GM23338 (cell line): ENCODE data around the gene NUP214. TPM values are rescaled to one million over a fixed set of nuclear protein-coding genes. Genes with fewer than 3 reads are reported as not detected.

ENCODE experiments used
- ATAC-seq: fragments of 200-7000 bp; cut with Tn5 transposase; 3 replicates; pipeline ENCODE4 v1.9.1; 2020
- DNase-seq: peaks from one replicate; pipeline ENCODE4 v3.0.0-alpha.2; 2015; ENCODE audit warnings: low spot score
- H2AFZ ChIP-seq: fragments of 200-600 bp; sonication (generic); 2 replicates; pipeline ENCODE4 v1.8.0; 2016; ENCODE audit warnings: antibody characterized with exemption, mild to moderate bottlenecking, moderate library complexity
- H3F3A ChIP-seq: fragments of 200-600 bp; sonication (generic); replicated peaks from 2 replicates; pipeline ENCODE4 v1.8.0; 2017; ENCODE audit warnings: antibody characterized with exemption, mixed run types, low read depth
- H3K27ac ChIP-seq: fragments of 200-600 bp; sonication (generic); 2 replicates; pipeline ENCODE4 v1.6.1; 2016; ENCODE audit warnings: low read depth
- H3K27me3 ChIP-seq: fragments of 200-600 bp; sonication (generic); 2 replicates; pipeline ENCODE4 v1.8.0; 2016; ENCODE audit warnings: mild to moderate bottlenecking, mixed run types, moderate library complexity; ENCODE audit not compliant: insufficient read depth
- H3K36me3 ChIP-seq: fragments of 200-600 bp; sonication (generic); 2 replicates; pipeline ENCODE4 v1.8.0; 2016; ENCODE audit warnings: mild to moderate bottlenecking; ENCODE audit not compliant: insufficient read depth
- H3K4me1 ChIP-seq: fragments of 200-600 bp; sonication (generic); 2 replicates; pipeline ENCODE4 v1.8.0; 2016; ENCODE audit warnings: mild to moderate bottlenecking, moderate library complexity; ENCODE audit not compliant: insufficient read depth
- H3K4me2 ChIP-seq: fragments of 200-600 bp; sonication (generic); 2 replicates; pipeline ENCODE4 v1.7.1; 2017; ENCODE audit warnings: mixed run types
- H3K4me3 ChIP-seq: fragments of 200-600 bp; sonication (generic); 2 replicates; pipeline ENCODE4 v1.6.1; 2016; ENCODE audit warnings: mixed run types
- H3K79me2 ChIP-seq: fragments of 200-600 bp; sonication (generic); replicated peaks from 2 replicates; pipeline ENCODE4 v1.8.0; 2017; ENCODE audit warnings: mild to moderate bottlenecking; ENCODE audit not compliant: insufficient read depth
- H3K9me2 ChIP-seq: fragments of 200-600 bp; sonication (generic); 2 replicates; pipeline ENCODE4 v1.8.0; 2017; ENCODE audit not compliant: insufficient read depth
- H4K20me1 ChIP-seq: fragments of 200-600 bp; sonication (generic); replicated peaks from 2 replicates; pipeline ENCODE4 v1.8.0; 2017; ENCODE audit warnings: mild to moderate bottlenecking; ENCODE audit not compliant: insufficient read depth
- H3K27ac Mint-ChIP-seq: 2 replicates; pipeline ENCODE4 v1.8.0; 2020; ENCODE audit warnings: inconsistent platforms, mild to moderate bottlenecking, moderate library complexity, mixed read lengths
- H3K27me3 Mint-ChIP-seq: 3 replicates; pipeline ENCODE4 v1.8.0; 2022; ENCODE audit warnings: low read depth, mild to moderate bottlenecking, moderate library complexity, mixed read lengths, inconsistent platforms; ENCODE audit not compliant: insufficient read depth, poor library complexity
- H3K36me3 Mint-ChIP-seq: 3 replicates; pipeline ENCODE4 v1.8.0; 2021; ENCODE audit warnings: low read depth, mild to moderate bottlenecking, inconsistent platforms, moderate library complexity, mixed read lengths
- H3K4me1 Mint-ChIP-seq: 3 replicates; pipeline ENCODE4 v1.8.0; 2020; ENCODE audit warnings: mild to moderate bottlenecking, inconsistent platforms, mixed read lengths
- H3K4me3 Mint-ChIP-seq: 3 replicates; pipeline ENCODE4 v1.8.0; 2021; ENCODE audit warnings: moderate library complexity, mild to moderate bottlenecking, inconsistent platforms, mixed read lengths
- H3K9me3 Mint-ChIP-seq: 3 replicates; pipeline ENCODE4 v1.8.0; 2020; ENCODE audit warnings: moderate library complexity, mild to moderate bottlenecking, inconsistent platforms, mixed read lengths
- CREB1 ChIP-seq: fragments of 250-450 bp; sonication (Bioruptor Pico); IDR thresholded peaks from 2 replicates; pipeline ENCODE4 v1.5.0; 2020; ENCODE audit warnings: low read depth, mild to moderate bottlenecking, moderate library complexity
- ETS1 ChIP-seq: IDR thresholded peaks from 2 replicates; pipeline ENCODE4 v1.6.1; 2016; ENCODE audit warnings: antibody characterized with exemption
- EZH2 ChIP-seq: fragments of 200-600 bp; sonication (generic); IDR thresholded peaks from one replicate; pipeline ENCODE4 v1.8.0; 2017; ENCODE audit warnings: antibody characterized with exemption, mild to moderate bottlenecking, low read depth; ENCODE audit not compliant: unreplicated experiment
- EZH2phosphoT487 ChIP-seq: fragments of 200-600 bp; sonication (generic); IDR thresholded peaks from one replicate; pipeline ENCODE4 v1.8.1; 2018; ENCODE audit warnings: antibody characterized with exemption; ENCODE audit not compliant: unreplicated experiment
- JUNB ChIP-seq: IDR thresholded peaks from one replicate; pipeline ENCODE4 v1.6.1; 2016; ENCODE audit warnings: antibody characterized with exemption; ENCODE audit not compliant: unreplicated experiment
- NANOG ChIP-seq: IDR thresholded peaks from 2 replicates; pipeline ENCODE4 v1.6.1; 2016; ENCODE audit warnings: antibody characterized with exemption, borderline replicate concordance
- POLR2AphosphoS5 ChIP-seq: IDR thresholded peaks from 2 replicates; pipeline ENCODE4 v1.6.1; 2016; ENCODE audit warnings: antibody characterized with exemption, low read depth
- REST ChIP-seq: IDR thresholded peaks from one replicate; pipeline ENCODE4 v1.6.1; 2018; ENCODE audit warnings: antibody characterized with exemption; ENCODE audit not compliant: unreplicated experiment
- STAT1 ChIP-seq: IDR thresholded peaks from one replicate; pipeline ENCODE4 v1.6.1; 2016; ENCODE audit warnings: antibody characterized with exemption; ENCODE audit not compliant: unreplicated experiment
- ZNF114 ChIP-seq: fragments of 250-450 bp; sonication (Bioruptor Pico); IDR thresholded peaks from 2 replicates; pipeline ENCODE4 v1.5.0; 2020; ENCODE audit warnings: mild to moderate bottlenecking, moderate library complexity
- ZNF331 ChIP-seq: fragments of 250-450 bp; sonication (Bioruptor Pico); IDR thresholded peaks from 2 replicates; pipeline ENCODE4 v1.5.0; 2020; ENCODE audit warnings: low read depth, mild to moderate bottlenecking, moderate library complexity
- polyA plus RNA-seq: library from polyadenylated mRNA; unstranded; fragments of >200 nt; fragmentation: Nextera tagmentation; extraction: Ambion mirVana; gene quantifications from 2 replicates; pipeline ENCODE4 v1.2.1, GENCODE V29; 2016
- total RNA-seq: library from RNA; depleted of rRNA; stranded (reverse); fragments of >200 nt; shearing (Covaris generic); gene quantifications from 2 replicates; pipeline ENCODE4 v1.2.3, GENCODE V29; 2014

NUP214 gene
- total and polyA plus RNA-seq, 2 experiments from 2014 or later: 36.0 to 57.0 TPM

GRCh38 chr9:131082774-131083512 is 42.4 kb upstream of the NUP214 start (continued):
- TF ChIP-seq ETS1: no peak
- no peak for TF ChIP-seq STAT1
- no peak for TF ChIP-seq EZH2phosphoT487
- TF ChIP-seq NANOG: no peak

- H3K27ac Mint-ChIP-seq: no peak overlapping the region
- Histone ChIP-seq H3K27me3 (no peaks in the 10 kb centered on the region), H3K36me3 (no peaks in the 10 kb centered on the region), H3K4me1 (no peaks in the 10 kb centered on the region), H3K27ac (no peak overlapping the region), H3F3A (0 out of 2 replicates have a peak, but pooled peaks cover 2% of the 10 kb centered on the region), H4K20me1 (no peaks in the 10 kb centered on the region), H3K79me2 (no peaks in the 10 kb centered on the region), H3K4me3 (no peak overlapping the region), H3K4me2 (no peak overlapping the region), H3K9me2 (no peaks in the 10 kb centered on the region), H2AFZ (no peak overlapping the region)
- TF ChIP-seq NANOG (no peak), ETS1 (no peak), EZH2phosphoT487 (no peak), CREB1 (no peak), REST (no peak), POLR2AphosphoS5 (no peak), STAT1 (no peak), JUNB (no peak), ZNF331 (CRISPR knock-in tag) (no peak), EZH2 (no peak), ZNF114 (no peak)
- H3K4me1 Mint-ChIP-seq: no peaks in the 10 kb centered on the region; the same call in 2 of the 3 replicates
- no peaks in the 10 kb centered on the region for H3K36me3 Mint-ChIP-seq
- peaks cover 5% of the 10 kb centered on the region for H3K27me3 Mint-ChIP-seq
- ATAC-seq: no peak
- no peaks in the 10 kb centered on the region for H3K9me3 Mint-ChIP-seq
- H3K4me3 Mint-ChIP-seq: no peak overlapping the region
- no peak for DNase-seq
Observed at GRCh38 chr9:131084661-131085369, 40.6 kb upstream of the NUP214 start.
